ENCODE data around the gene CADM3. TPM values are rescaled to one million over a fixed set of nuclear protein-coding genes. Genes with fewer than 3 reads are reported as not detected.

The CADM3 gene
- total and polyA plus RNA-seq, 2 of the 8 experiments (the other 6 are each of a cell fraction or from before 2014, with no cell fraction given): 8.3 to 8.5 TPM

DNA sequence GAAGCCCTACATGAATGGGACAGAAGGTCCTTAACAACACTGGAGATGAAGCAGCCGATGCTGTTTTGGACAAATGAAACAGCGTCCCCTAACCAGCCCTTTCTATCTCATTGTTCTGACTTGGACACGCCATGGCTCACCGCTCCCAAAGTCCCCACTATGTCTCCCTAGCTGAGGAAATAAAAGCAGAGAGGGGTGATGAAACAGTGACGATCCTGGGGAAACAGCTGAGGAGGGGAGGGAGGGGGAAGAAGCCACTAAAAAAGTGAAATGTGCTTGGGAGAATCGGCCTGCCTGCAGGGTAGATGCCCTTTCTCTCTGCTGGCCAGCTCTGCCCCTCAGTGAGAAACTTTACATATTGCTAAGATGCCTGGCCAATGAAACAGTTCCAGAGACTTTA, 32.2 kb downstream of the CADM3 start:
- CTCF ChIA-PET (ENCODE audit: partially characterized antibody): interaction anchor here (15.7 to 26.6 kb wide), 3 partner anchors 8 to 61 kb away, joined by 367 to 660 read pairs (median 382); partner anchors contain the start of genes ACKR1 and CADM3
- no peak for TF ChIP-seq CTBP2 (IDR thresholded peaks at IDR 0.05; ENCODE audit: borderline replicate concordance, insufficient read depth, insufficient read length, low read length)
- no peak for TF ChIP-seq PHF8 (conservative IDR thresholded peaks at IDR 0.05; ENCODE audit: low read depth, low read length)
- TF ChIP-seq GABPA (IDR thresholded peaks at IDR 0.05; ENCODE audit: borderline replicate concordance, insufficient read depth, low read length): no peak

More for the DNA sequence above, 32.2 kb downstream of the CADM3 start:
- peaks cover 0 to 3% (median 1%) of the 10 kb centered on the region in 4 experiments; a peak in 3 of 7 replicates for H3K4me1 ChIP-seq (replicated peaks in 1 of 4; ENCODE audit: control insufficient read depth in 3 of 4, insufficient read depth in 4 of 4, low read length in 3 of 4)
- H3K18ac ChIP-seq (ENCODE audit: extremely low read depth, low read length): no peak overlapping the region
- H2BK120ac ChIP-seq (replicated peaks; ENCODE audit: low read depth, low read length): no peak overlapping the region
- H3K9me3 ChIP-seq (ENCODE audit: insufficient read depth in 2 of 2, low read depth in 1 of 2, low read length in 1 of 2): no peaks in the 10 kb centered on the region
- H3K14ac ChIP-seq (ENCODE audit: insufficient read length): no peak overlapping the region
- no peaks in the 10 kb centered on the region for H3K79me1 ChIP-seq (ENCODE audit: low read depth, low read length)
- peak in 1 of 2 experiments; percentile 33 for DNase-seq (ENCODE audit: low read depth in 1 of 2, low spot score in 2 of 2)
- no peak overlapping the region for H2BK12ac ChIP-seq (ENCODE audit: low read depth, low read length)
- no peak overlapping the region for H3K56ac ChIP-seq (replicated peaks; ENCODE audit: insufficient read length, low read depth, low read length)
- no peak for FAIRE-seq
- H2BK20ac ChIP-seq (ENCODE audit: low read length): no peak overlapping the region
- H2AK5ac ChIP-seq (ENCODE audit: low read depth, low read length): no peak overlapping the region
- H3K79me2 ChIP-seq (ENCODE audit: control insufficient read depth in 1 of 2, insufficient read depth in 2 of 2, low read length in 2 of 2): no peaks in the 10 kb centered on the region
- no peak overlapping the region for H4K91ac ChIP-seq (replicated peaks; ENCODE audit: insufficient read length, low read length)
- H2BK5ac ChIP-seq (ENCODE audit: low read depth, low read length): no peak overlapping the region
- no peak overlapping the region for H3K4me3 ChIP-seq (ENCODE audit: extremely low read depth in 1 of 4, insufficient read depth in 2 of 4, low read depth in 3 of 4, low read length in 4 of 4)
- WGBS, 2 experiments (ENCODE audit: extremely low coverage in 1 of 2, insufficient coverage in 1 of 2, insufficient read length in 1 of 2, insufficient replicate concordance in 2 of 2, low coverage in 1 of 2, low lambda C conversion rate in 2 of 2, missing lambda C conversion rate in 1 of 2): 89% methylated on average over 6 of the region's 6 CpGs; no CpG with 5 or more reads in 1 of the 2 experiments
- H3K27me3 ChIP-seq (replicated peaks in 1 of 4; ENCODE audit: control insufficient read depth in 3 of 4, extremely low read depth in 1 of 4, insufficient read depth in 3 of 4, low read length in 3 of 4): no peaks in the 10 kb centered on the region
- H4K8ac ChIP-seq (ENCODE audit: extremely low read depth, insufficient read depth, low read length): no peak overlapping the region
- H3K23me2 ChIP-seq (ENCODE audit: low read depth, low read length): no peaks in the 10 kb centered on the region; the same call in 1 of the 2 replicates
- no peak overlapping the region for H2AFZ ChIP-seq (ENCODE audit: low read length)
- H3K9ac ChIP-seq (replicated peaks in 1 of 4; ENCODE audit: extremely low read depth in 1 of 4, low read depth in 3 of 4, low read length in 3 of 4): no peak overlapping the region
- H3K36me3 ChIP-seq (ENCODE audit: control insufficient read depth in 2 of 4, insufficient read depth in 4 of 4, low read length in 3 of 4): no peaks in the 10 kb centered on the region; a peak in 1 of 8 replicates
- H4K20me1 ChIP-seq (replicated peaks in 1 of 2; ENCODE audit: control insufficient read depth in 1 of 2, insufficient read depth in 2 of 2, low read length in 2 of 2): no peaks in the 10 kb centered on the region
- no peak overlapping the region for H4K5ac ChIP-seq (ENCODE audit: insufficient read length, low read depth, low read length)
- H3K4me2 ChIP-seq (ENCODE audit: insufficient read depth in 1 of 2, low read depth in 2 of 2, low read length in 2 of 2): no peak overlapping the region
- no peak overlapping the region for H3K23ac ChIP-seq (ENCODE audit: insufficient read length)
- no peak overlapping the region for H2BK15ac ChIP-seq (ENCODE audit: low read length)
- POLR2A ChIA-PET (ENCODE audit: partially characterized antibody): no interaction called here
- H3K4ac ChIP-seq (replicated peaks; ENCODE audit: insufficient read length, low read depth, low read length): no peak overlapping the region
- H3K27ac ChIP-seq (ENCODE audit: low read depth, low read length): no peak overlapping the region; the same call in 1 of the 2 replicates

Measured in H1 (cell line).